HEK293 (cell line): ENCODE measurements around the gene GGN.

ENCODE experiments used
- AEBP2 ChIP-seq: fragments of 450-650 bp; formaldehyde crosslinking; IDR thresholded peaks from 2 replicates; pipeline ENCODE4 v1.5.1; 2016; ENCODE audit warnings: missing biosample characterization, missing genetic modification characterization, borderline replicate concordance
- GLI4 ChIP-seq: fragments of 450-650 bp; formaldehyde crosslinking; IDR thresholded peaks from 2 replicates; pipeline ENCODE4 v1.5.1; 2016; ENCODE audit warnings: missing biosample characterization, missing genetic modification characterization
- KLF16 ChIP-seq: fragments of 450-650 bp; formaldehyde crosslinking; IDR thresholded peaks from 2 replicates; pipeline ENCODE4 v1.5.1; 2017; ENCODE audit warnings: missing biosample characterization, missing genetic modification characterization
- PATZ1 ChIP-seq: fragments of 450-650 bp; formaldehyde crosslinking; IDR thresholded peaks from 2 replicates; pipeline ENCODE4 v1.5.1; 2016; ENCODE audit warnings: missing biosample characterization, missing genetic modification characterization
- SP3 ChIP-seq: fragments of 450-650 bp; formaldehyde crosslinking; IDR thresholded peaks from 2 replicates; pipeline ENCODE4 v1.5.1; 2016; ENCODE audit warnings: missing biosample characterization, missing genetic modification characterization
- TRIM28 ChIP-seq: IDR thresholded peaks from 2 replicates; pipeline ENCODE4 v1.6.1; 2011; ENCODE audit warnings: low read length, control low read depth, borderline replicate concordance
- ZBTB17 ChIP-seq: fragments of 450-650 bp; formaldehyde crosslinking; IDR thresholded peaks from 2 replicates; pipeline ENCODE4 v1.5.1; 2016; ENCODE audit warnings: missing biosample characterization, missing genetic modification characterization
- ZBTB8A ChIP-seq: fragments of 450-650 bp; formaldehyde crosslinking; IDR thresholded peaks from 2 replicates; pipeline ENCODE4 v1.5.1; 2016; ENCODE audit warnings: missing biosample characterization, missing genetic modification characterization
- ZNF132 ChIP-seq: fragments of 450-650 bp; formaldehyde crosslinking; IDR thresholded peaks from 2 replicates; pipeline ENCODE4 v1.5.1; 2017; ENCODE audit warnings: missing biosample characterization, missing genetic modification characterization, borderline replicate concordance
- ZNF148 ChIP-seq: fragments of 450-650 bp; formaldehyde crosslinking; IDR thresholded peaks from 2 replicates; pipeline ENCODE4 v1.5.0; 2017; ENCODE audit warnings: missing biosample characterization, missing genetic modification characterization, borderline replicate concordance
- ZNF155 ChIP-seq: fragments of 450-650 bp; formaldehyde crosslinking; IDR thresholded peaks from 2 replicates; pipeline ENCODE4 v1.5.1; 2016; ENCODE audit warnings: missing biosample characterization, missing genetic modification characterization
- ZNF18 ChIP-seq: fragments of 450-650 bp; formaldehyde crosslinking; IDR thresholded peaks from 2 replicates; pipeline ENCODE4 v1.5.1; 2016; ENCODE audit warnings: missing biosample characterization, missing genetic modification characterization
- ZNF239 ChIP-seq: fragments of 450-650 bp; formaldehyde crosslinking; IDR thresholded peaks from 2 replicates; pipeline ENCODE4 v1.5.1; 2016; ENCODE audit warnings: missing biosample characterization, missing genetic modification characterization
- ZNF24 ChIP-seq: fragments of 450-650 bp; formaldehyde crosslinking; IDR thresholded peaks from 2 replicates; pipeline ENCODE4 v1.5.1; 2016; ENCODE audit warnings: missing biosample characterization, missing genetic modification characterization
- ZNF274 ChIP-seq, 2 experiments: fragments of 200-500 bp in 1 of 2; fragments of 450-650 bp in 1 of 2; sonication (Bioruptor generic) in 1 of 2; formaldehyde crosslinking in 1 of 2; IDR thresholded peaks; 2 replicates each; pipeline versions ENCODE4 v1.5.1 to v1.6.1; 2014 to 2016; ENCODE audit warnings: borderline replicate concordance in 1 of 2, inconsistent platforms in 1 of 2, low read length in 1 of 2, missing biosample characterization in 1 of 2, missing genetic modification characterization in 1 of 2
- ZNF324 ChIP-seq: fragments of 450-650 bp; formaldehyde crosslinking; IDR thresholded peaks from 2 replicates; pipeline ENCODE4 v1.5.1; 2016; ENCODE audit warnings: missing biosample characterization, missing genetic modification characterization
- ZNF426 ChIP-seq: fragments of 450-650 bp; formaldehyde crosslinking; IDR thresholded peaks from 2 replicates; pipeline ENCODE4 v1.5.1; 2017; ENCODE audit warnings: missing biosample characterization, missing genetic modification characterization, mild to moderate bottlenecking, inconsistent platforms, moderate library complexity
- ZNF513 ChIP-seq: fragments of 450-650 bp; IDR thresholded peaks from 2 replicates; pipeline ENCODE4 v1.5.1; 2018; ENCODE audit warnings: missing biosample characterization, missing genetic modification characterization
- ZNF518A ChIP-seq: fragments of 450-650 bp; formaldehyde crosslinking; conservative IDR thresholded peaks from 2 replicates; pipeline ENCODE4 v1.5.1; 2016; ENCODE audit warnings: low read depth, missing biosample characterization, missing genetic modification characterization
- ZNF529 ChIP-seq: fragments of 450-650 bp; formaldehyde crosslinking; IDR thresholded peaks from 2 replicates; pipeline ENCODE4 v1.5.1; 2017; ENCODE audit warnings: missing genetic modification characterization, missing biosample characterization; ENCODE audit not compliant: insufficient replicate concordance
- ZNF561 ChIP-seq: fragments of 450-650 bp; IDR thresholded peaks from 2 replicates; pipeline ENCODE4 v1.5.1; 2018; ENCODE audit warnings: missing biosample characterization, missing genetic modification characterization, borderline replicate concordance
- ZNF747 ChIP-seq: fragments of 450-650 bp; formaldehyde crosslinking; IDR thresholded peaks from 2 replicates; pipeline ENCODE4 v1.5.1; 2016; ENCODE audit warnings: missing biosample characterization, missing genetic modification characterization
- ZSCAN16 ChIP-seq: fragments of 450-650 bp; formaldehyde crosslinking; IDR thresholded peaks from 2 replicates; pipeline ENCODE4 v1.5.1; 2016; ENCODE audit warnings: missing biosample characterization, missing genetic modification characterization

GGN gene

GRCh38 chr19:38417544-38418506, 30.0 kb upstream of the GGN start (continued):
- TF ChIP-seq ZNF529 (tag by site-specific recombination) (no peak), ZSCAN16 (tag by site-specific recombination) (no peak), PATZ1 (tag by site-specific recombination) (peak; percentile 77), ZNF18 (tag by site-specific recombination) (no peak), ZNF148 (no peak; the same call in 1 of the 2 replicates), ZNF132 (no peak), ZNF561 (tag by site-specific recombination) (no peak), SP3 (tag by site-specific recombination) (peak; percentile 94), ZNF239 (tag by site-specific recombination) (no peak), ZNF513 (tag by site-specific recombination) (no peak), ZBTB8A (peak; percentile 94), ZNF274 (IDR thresholded peaks at IDR 0.05; ENCODE audit: low read length) (no peak), ZNF274 (tag by site-specific recombination; IDR thresholded peaks at IDR 0.05; ENCODE audit: borderline replicate concordance) (no peak), ZNF24 (tag by site-specific recombination) (no peak), ZNF426 (tag by site-specific recombination) (no peak), ZNF324 (tag by site-specific recombination) (no peak; the same call in 1 of the 2 replicates), ZNF518A (tag by site-specific recombination) (no peak), TRIM28 (no peak), ZNF747 (tag by site-specific recombination) (no peak), KLF16 (tag by site-specific recombination) (peak; percentile 76; the same call in 1 of the 2 replicates), AEBP2 (tag by site-specific recombination) (no peak), ZNF155 (no peak), ZBTB17 (tag by site-specific recombination) (peak; percentile 60), GLI4 (no peak)
